Stimulated activated CD8-positive, alpha-beta memory T cell treated with anti-CD3 and anti-CD28 coated beads, Interleukin-12 subunit alpha, Interleukin-12 subunit beta, amount 100 ng/mL, for 4 hours (primary cell): ENCODE results near the gene PNKD.

Source experiments
- DNase-seq: peaks from one replicate; pipeline ENCODE4 v3.0.0-alpha.2; 2020; ENCODE audit warnings: low read depth

Gene PNKD

GRCh38 chr2:218256612-218257350 lies 13.5 kb upstream of the PNKD start:
- DNase-seq = no peak

DNA sequence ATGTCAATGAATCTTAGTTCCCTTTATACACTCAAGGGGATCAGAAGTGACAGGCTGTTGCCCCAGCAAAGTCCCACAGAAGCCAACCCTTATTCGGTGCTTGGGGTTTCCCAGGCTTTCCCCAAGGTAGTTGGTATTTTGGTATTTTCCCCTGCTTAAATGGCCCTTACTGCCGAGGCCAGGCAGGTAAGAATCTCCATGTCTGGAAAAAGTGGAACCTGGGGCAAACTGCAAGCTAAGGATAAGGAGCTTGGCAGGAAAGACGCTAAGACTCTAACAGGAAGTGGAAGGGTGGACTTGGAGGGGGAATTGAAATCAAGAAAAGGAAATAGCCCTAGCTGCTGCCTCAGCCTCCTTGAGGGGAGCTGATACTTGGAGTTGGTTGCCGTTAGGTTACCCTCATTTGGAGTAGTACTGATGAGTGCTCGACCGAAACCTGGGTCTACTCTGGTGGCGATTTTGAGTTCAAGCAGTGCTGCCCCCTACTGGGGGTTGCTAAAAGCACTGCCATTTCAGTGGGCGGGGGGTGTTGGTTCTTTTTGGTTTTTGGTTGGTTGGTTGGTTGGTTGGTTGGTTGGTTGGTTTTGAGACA lies 12.8 kb upstream of the PNKD start:
- peak; percentile 40 for DNase-seq

- no peak for DNase-seq
Observed at GRCh38 chr2:218259099-218259961, 11.0 kb upstream of the PNKD start.

DNA sequence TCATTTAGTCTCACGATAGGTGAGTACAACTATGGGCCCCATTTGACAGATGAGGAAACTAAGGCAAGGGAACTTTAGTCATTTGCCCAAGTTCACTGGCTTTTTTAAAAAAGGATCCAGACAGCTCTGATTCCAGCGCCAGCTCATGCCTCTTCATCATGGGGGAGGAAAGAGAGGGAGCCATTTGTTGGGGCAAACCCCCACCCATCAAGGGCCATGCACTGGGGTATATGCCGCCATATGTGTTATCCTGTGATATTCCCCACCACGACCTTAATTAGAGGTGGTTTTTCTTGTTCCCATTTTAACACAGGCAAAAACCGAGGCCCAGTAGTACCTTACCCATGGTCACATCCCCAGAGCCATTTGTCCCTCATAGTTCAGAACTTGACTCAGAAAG lies 10.2 kb upstream of the PNKD start:
- no peak for DNase-seq

GRCh38 chr2:218260742-218261422 lies 9.4 kb upstream of the PNKD start, which contains the start of gene GPBAR1:
GPBAR1 (plus strand) TSS chr2:218261015; CDS start chr2:218262725, 1,710 bp downstream.
- no peak for DNase-seq

DNA sequence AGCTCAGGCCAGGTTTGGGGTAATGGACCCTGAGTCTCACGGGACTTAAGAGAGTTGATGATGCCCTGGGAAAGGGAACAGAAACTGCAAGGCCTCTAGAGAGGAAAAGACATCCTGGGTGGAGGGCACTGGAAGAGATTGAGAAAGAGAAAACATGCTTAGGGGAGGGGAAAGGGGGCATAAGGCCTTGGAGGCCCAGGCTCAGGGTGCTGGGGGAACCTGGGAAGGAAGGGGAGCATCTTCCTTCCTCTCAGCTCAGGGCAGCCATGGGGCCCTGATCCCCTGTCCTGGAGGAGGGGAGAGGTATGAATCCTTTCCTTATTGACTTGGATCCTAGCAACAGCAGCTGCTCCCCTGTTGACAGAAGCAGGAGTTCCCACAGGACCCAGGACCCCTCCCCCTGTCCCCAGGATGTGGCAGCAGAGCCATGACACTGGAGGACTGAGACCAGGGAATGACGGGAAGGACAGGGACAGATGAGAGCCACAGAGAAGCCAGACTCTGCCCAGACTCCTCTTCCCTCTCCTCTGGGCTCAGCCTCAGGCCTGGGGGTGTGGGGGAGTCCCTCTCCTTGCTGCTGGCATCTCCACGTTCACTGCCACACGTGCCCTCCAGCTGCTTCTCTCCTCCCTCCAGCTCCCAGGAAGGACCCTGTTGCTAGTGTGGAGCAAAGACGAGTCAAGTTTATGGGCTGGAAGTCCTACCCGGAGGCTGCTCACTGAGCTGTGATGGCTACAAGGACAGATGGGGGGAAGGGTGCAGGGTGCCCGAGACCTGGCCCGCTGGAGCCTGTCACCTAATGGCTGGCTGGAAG lies 8.7 kb upstream of the PNKD start:
- no peak for DNase-seq

DNA sequence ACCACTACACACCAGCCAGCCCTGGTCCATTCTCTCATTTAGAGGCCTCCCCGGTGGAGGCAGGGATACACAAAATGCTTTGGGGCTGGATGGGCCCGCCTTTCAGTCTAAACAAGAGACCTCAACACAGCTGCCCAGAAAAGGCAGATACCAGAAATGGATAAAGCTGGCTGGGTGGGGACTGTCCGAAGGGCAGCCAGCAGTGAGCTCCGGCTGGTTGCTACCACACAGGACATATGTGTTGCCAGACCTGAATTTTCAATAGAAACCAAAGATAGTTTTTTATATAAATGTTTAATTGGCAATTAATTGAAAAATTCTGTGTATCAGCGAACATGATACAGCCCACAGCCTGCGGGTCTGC lies 8.1 kb upstream of the PNKD start:
- no peak for DNase-seq

- no peak for DNase-seq
Observed at GRCh38 chr2:218262631-218263586, 7.4 kb upstream of the PNKD start.

GRCh38 chr2:218263817-218264641 lies 6.3 kb upstream of the PNKD start:
- no peak for DNase-seq

GRCh38 chr2:218264773-218265561 lies 5.4 kb upstream of the PNKD start:
- no peak for DNase-seq

DNA sequence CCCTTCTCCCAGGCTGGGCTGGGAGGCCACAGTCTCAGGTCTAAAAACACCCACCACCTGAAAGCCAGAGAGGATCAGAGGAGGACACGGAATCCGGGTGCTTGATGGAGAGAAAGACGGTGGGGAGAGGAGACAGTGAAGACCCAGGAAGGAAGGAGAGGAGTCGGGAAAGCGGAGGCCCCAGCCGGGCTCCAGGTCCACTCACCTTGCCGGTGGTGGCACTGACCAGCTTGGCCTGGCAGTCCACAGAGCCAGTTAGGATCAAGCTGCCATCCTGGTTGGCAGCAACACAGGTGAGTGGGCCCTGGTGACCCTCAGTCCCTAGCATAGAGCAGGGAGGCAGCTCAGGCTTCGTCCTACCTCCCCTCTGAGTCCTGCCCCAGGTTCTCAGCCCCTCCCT lies 4.7 kb upstream of the PNKD start:
- no peak for DNase-seq

- DNase-seq = no peak
Observed at GRCh38 chr2:218266316-218266979, 3.9 kb upstream of the PNKD start.

- no peak for DNase-seq
Observed at GRCh38 chr2:218267259-218267658, 3.1 kb upstream of the PNKD start.

- DNase-seq = no peak
Observed at GRCh38 chr2:218270721-218271486, 585 bp downstream of the PNKD start.

DNA sequence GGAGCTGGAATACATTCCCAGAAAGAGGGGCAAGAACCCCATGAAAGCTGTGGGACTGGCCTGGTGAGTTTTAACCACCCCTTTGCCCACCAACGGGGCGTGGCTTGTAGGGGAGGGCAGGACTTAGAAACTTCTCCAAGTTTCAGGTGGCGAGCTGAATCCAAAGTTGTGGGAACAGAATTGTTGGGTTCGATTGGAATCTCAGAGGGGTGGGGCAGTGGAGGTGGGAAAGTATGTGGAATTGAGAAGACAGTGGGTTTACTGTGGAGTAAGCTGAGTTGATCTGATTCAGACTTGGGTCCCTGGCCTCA lies 1.1 kb downstream of the PNKD start:
- DNase-seq = no peak

DNA sequence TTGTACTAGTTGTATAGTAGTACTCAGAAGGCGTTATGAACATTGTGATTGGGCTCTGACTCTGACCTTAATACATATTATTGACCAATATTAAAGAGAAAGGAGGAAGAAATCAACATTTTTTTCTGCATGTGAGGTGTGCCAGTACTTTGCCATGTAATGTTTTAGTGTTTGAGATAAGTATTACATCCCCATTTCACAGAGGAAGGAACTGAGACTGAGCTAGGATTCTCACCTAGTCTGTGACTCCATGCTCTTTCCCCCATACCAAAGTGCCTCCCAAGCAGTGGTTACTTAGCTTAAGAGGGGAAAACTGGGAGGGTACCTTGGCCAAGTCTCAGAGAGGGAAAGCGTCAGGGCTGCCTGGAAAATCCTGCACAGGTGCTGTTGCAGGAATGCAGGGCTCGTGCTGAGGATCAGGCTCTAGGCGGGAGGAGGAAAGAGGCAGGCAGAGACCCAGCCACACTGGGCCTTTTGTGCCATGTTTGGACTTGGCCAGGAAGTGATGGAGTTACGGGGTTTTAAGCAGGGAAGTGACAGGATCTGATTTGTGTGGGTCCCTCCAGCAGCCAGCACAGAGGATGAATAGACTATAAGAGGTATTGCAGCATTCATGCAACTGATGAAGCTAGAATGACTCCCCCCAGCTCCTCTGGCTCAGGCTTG lies 1.7 kb downstream of the PNKD start:
- DNase-seq = no peak
